Diencephalon (tissue), 1 donor: ENCODE data around the gene TFCP2. TPM values are rescaled to one million over a fixed set of nuclear protein-coding genes. Genes with fewer than 3 reads are reported as not detected.

Experiments used
- small RNA-seq: library from RNA; depleted of rRNA; stranded (forward); fragments of <200 nt; gene quantifications from one replicate; pipeline ENCODE3, GENCODE V24; 2014
- total RNA-seq: library from RNA; depleted of rRNA; stranded (reverse); fragments of >200 nt; gene quantifications from one replicate; pipeline ENCODE4 v1.2.3, GENCODE V29; 2014

Gene TFCP2, protein sequence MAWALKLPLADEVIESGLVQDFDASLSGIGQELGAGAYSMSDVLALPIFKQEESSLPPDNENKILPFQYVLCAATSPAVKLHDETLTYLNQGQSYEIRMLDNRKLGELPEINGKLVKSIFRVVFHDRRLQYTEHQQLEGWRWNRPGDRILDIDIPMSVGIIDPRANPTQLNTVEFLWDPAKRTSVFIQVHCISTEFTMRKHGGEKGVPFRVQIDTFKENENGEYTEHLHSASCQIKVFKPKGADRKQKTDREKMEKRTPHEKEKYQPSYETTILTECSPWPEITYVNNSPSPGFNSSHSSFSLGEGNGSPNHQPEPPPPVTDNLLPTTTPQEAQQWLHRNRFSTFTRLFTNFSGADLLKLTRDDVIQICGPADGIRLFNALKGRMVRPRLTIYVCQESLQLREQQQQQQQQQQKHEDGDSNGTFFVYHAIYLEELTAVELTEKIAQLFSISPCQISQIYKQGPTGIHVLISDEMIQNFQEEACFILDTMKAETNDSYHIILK
- total RNA-seq: 22.8 TPM

DNA sequence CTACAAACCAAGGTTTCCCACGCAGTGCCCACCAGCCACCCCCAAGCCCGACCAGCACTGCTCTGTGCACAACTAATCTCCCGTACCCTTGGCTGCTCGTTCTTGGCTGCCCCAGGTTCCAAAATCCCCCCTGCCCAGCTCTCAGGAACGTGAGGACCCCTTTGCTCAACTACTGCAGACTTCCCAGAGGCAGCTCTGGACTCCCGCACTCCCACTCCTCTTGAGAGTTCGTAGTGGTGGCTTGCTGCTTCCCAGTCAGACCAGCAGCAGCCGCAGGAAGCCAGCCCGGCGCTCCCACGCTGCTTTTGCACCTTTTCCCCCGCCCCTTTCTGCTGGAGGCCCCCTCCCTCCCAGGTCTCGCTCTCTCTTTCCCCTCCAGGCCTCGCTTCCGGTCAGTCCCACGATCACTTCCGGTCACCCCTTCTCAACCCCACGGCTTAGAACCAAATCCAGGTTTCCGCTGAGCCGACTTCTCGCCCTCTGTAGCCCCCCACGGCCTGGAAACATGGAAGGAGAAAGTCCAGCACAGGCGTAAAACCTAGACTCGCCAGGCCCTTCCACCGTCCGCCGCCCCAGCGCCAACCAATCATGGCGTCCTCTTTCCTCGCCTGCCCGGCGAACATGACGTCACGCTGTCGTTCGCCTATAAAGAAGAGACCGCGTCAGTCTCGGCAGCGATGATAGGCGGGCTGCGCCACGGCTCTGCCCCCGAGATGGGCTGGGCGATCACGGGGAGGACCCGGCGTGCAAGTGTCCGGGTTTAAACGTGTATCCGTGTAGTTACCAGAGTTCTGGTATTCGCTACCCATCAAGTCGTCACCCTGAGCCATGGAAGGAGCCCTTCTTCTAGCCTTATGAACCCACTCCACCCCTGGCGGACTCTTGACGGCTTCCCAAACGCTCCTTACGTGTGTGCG is at the start of gene TFCP2:
Gene TFCP2 (minus strand): TSS at position 621 of the 917 bp plus-strand sequence. CDS start 713 bp downstream, outside the sequence.

DNA sequence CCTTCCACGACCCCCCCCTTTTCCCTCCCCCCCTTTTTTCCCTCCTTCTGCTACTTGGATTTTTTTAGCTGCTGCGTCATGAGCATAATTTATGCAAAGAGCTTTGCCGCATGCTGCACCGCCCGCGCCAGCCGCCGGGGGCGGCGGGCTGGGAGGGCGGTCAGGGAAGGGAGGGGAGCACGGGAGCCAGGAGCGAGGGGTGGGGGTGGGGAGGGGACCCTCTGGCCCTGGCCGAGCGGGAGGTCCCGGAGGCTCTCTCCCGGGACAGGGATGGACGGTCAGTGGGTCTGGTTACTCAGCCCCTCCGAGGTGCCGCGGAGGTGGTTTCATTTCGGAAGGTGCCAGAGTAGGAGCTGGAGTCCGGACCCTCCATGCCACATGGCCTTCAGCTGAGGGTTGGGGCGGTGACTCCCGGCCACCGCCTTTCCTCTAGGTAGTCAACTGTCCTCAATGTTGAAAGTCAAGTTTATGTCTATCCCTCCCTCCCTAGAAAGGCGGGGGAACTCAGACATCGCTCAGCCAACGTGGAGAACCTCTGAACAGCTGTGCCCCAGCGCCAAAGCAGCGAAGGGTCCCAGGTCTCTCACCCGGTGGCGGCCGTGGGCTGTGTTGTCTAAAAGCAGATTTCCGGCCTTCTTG is 45.2 kb upstream of the TFCP2 start, which contains the start of gene POU6F1:
Gene POU6F1 (minus strand): TSS at position 95 of the 639 bp plus-strand sequence. CDS start 11,226 bp downstream, outside the sequence.

DNA sequence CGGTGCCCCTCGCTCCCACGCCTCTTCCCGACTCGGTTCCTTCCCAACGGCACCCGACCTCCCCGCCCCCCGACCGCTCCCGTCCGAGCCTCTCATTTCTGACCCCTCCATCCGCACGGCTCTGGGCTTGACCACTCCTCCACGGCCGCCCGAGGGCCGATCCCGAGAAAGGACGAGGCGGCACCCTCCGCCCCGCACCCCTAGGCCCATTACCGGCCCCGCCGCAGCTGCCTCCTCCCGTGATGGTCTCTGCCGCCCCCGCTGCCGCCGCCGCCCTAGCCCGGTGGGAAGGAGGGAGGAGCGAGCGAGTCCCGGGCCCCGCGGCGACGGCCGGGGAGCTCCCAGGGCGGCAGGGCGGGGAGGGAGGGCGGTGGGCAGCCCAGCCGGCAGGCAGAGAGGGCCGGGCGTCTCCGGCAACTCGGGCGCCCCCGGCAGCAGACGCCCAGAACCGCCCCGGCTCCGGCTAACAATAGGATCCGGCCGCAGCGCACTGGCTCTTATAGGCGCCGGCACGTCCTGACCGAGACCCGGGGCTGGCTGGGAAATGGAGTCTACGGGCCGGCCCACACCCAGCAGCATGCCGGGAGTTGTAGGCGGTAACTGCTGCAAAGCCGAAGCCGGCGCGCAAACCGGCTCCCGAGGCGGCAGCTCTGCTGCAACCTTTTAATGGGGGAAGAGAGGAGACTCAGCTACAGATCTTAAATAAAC is 89.7 kb downstream of the TFCP2 start, which contains the start of gene CSRNP2:
Gene CSRNP2 (minus strand): TSS at position 471 of the 708 bp plus-strand sequence. CDS start 7,035 bp downstream, outside the sequence.

DNA sequence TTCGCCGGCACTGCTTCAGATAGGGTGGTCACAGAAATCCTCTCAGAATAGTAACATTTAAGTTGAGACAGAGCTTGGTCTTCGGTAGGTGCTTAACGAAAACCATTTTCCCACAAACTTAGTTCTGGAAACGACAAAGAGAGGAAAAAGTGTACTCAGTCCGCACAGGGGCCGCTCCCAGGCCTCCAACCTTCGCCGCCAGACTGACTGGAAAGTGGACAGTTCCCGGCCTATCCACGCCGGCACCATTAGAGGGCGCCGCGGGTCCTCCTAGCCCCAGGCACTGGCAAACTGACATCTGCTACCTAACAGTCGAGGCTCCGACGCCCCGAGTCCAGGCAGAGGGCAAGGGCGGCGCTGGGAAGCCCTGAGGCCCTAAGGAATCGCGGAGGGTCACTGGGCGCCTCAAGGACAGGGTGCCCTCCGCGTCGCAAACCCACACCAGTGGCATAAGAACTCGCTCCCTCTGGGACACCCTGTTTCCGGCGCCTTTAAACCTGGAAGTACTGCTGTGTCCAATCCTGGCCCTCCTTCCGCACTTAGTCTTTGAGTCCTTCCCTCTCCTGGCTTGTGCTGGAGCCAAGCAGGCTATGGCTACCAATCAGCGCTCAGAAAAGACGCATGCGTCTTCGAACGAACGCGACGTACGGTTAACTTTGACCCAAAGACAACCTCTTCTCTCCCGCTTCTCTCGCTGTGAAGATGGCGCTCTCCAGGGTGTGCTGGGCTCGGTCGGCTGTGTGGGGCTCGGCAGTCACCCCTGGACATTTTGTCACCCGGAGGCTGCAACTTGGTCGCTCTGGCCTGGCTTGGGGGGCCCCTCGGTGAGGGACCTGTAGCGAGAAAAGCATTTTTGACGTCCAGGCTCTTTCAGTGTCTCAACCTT is 125.0 kb downstream of the TFCP2 start, which contains the start of gene LETMD1:
Gene LETMD1 (plus strand): TSS at position 673 of the 886 bp plus-strand sequence. CDS start 30 bp downstream, at position 703.

Small RNA genes lying within 50 kb of the gene (small RNA-seq; reads per million reads assigned to genes)
- gene RF00019 (not detected), gene RNU6-199P (not detected)

Other genes starting within 250 kb of the TFCP2 start
- not detected for gene HIGD1C, start 220.6 kb downstream of the TFCP2 start, total RNA-seq
- 85.1 TPM for gene SLC11A2, start 146.8 kb downstream of the TFCP2 start, total RNA-seq
- 59.7 TPM for gene LETMD1, start 124.8 kb downstream of the TFCP2 start, total RNA-seq
- 75.7 TPM for gene CSRNP2, start 89.5 kb downstream of the TFCP2 start, total RNA-seq
- 12.0 TPM for gene POU6F1, start 44.9 kb upstream of the TFCP2 start, total RNA-seq
- 63.0 TPM for gene DAZAP2, start 65.7 kb upstream of the TFCP2 start, total RNA-seq
- 1.4 TPM for gene SMAGP, start 97.3 kb upstream of the TFCP2 start, total RNA-seq
- 2.3 TPM for gene BIN2, start 151.0 kb upstream of the TFCP2 start, total RNA-seq
- gene CELA1, start 173.5 kb upstream of the TFCP2 start, total RNA-seq: not detected
- gene GALNT6, start 218.3 kb upstream of the TFCP2 start, total RNA-seq: 0.23 TPM